Measurements from ENCODE around the gene SDC1.

DNA sequence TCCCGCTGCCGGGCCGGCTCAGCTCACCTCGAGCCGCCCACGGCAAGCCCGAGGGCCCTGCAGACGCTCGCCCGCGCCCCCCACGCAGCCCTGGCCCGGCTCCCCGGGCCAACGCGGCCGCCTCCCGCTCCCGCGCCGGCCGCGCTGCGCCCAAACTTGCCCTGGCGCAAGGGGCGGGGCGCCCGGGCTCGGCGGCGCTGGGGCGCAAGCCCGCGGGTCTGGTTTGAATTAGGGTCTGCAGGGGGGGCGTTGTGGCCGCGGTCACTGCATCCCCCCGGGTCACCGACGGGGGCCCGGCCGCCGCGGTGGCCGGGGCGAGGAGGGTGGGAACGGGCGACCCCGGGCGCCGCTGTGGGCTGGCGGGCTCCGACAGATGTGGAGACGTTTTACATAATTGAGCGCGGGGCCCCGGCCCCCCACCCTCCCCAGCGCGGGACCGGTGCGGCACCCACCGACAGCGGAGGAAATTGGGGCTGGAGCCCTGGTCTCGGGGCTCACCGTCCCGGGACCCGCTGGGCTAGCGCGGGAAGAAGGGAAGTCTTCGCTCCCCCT is 690 bp downstream of the SDC1 start:
- no peak for TF ChIP-seq POLR2AphosphoS5 (IDR thresholded peaks at IDR 0.05; ENCODE audit: borderline replicate concordance, low read depth, low read length)
- no peak for TF ChIP-seq EZH2 (IDR thresholded peaks at IDR 0.05)
- no peak for TF ChIP-seq FOXP2 (optimal IDR thresholded peaks at IDR 0.05; ENCODE audit: control extremely low read depth, extremely low read length, insufficient read depth)

Measured in SK-N-MC (cell line).